Skeletal muscle tissue (tissue), 4 donors: ENCODE data around the gene TMTC2. TPM values are rescaled to one million over a fixed set of nuclear protein-coding genes. Genes with fewer than 3 reads are reported as not detected.

ENCODE experiments used
- H3K27ac ChIP-seq: one replicate; pipeline ENCODE4 v1.7.0; 2013; ENCODE audit warnings: mild to moderate bottlenecking, low read depth, low read length, inconsistent platforms
- H3K27me3 ChIP-seq, 3 donors: one replicate each; pipeline ENCODE4 v1.7.0; 2013; ENCODE audit warnings: low read length in 3 of 3; ENCODE audit not compliant: control insufficient read depth in 3 of 3, insufficient read depth in 3 of 3
- H3K36me3 ChIP-seq, 3 donors: one replicate each; pipeline ENCODE4 v1.7.0; 2013; ENCODE audit warnings: low read length in 3 of 3; ENCODE audit not compliant: control insufficient read depth in 3 of 3, insufficient read depth in 3 of 3
- H3K4me1 ChIP-seq, 3 donors: one replicate each; pipeline ENCODE4 v1.7.0; 2013; ENCODE audit warnings: low read length in 3 of 3, mild to moderate bottlenecking in 3 of 3; ENCODE audit not compliant: control insufficient read depth in 3 of 3, insufficient read depth in 3 of 3
- H3K4me3 ChIP-seq, 3 donors: one replicate each; pipeline ENCODE4 v1.7.0; 2013; ENCODE audit warnings: low read length in 3 of 3
- H3K9ac ChIP-seq, 3 donors: one replicate each; pipeline ENCODE4 v1.7.0; 2013; ENCODE audit warnings: low read length in 3 of 3, mild to moderate bottlenecking in 3 of 3, moderate library complexity in 2 of 3, low read depth in 1 of 3
- H3K9me3 ChIP-seq, 3 donors: one replicate each; pipeline ENCODE4 v1.7.0; 2013; ENCODE audit warnings: low read length in 3 of 3; ENCODE audit not compliant: control insufficient read depth in 3 of 3
- total RNA-seq: library from RNA; depleted of rRNA; stranded (reverse); fragments of >200 nt; gene quantifications from one replicate; pipeline ENCODE4 v1.2.3, GENCODE V29; 2014
- donor health status: Osteomylitis.

The TMTC2 gene
- total RNA-seq, 1 donor from 2014 or later = 15.7 TPM

- H3K4me3 ChIP-seq = no peak overlapping the region
- no peak overlapping the region for H3K27ac ChIP-seq
- H3K4me1 ChIP-seq = no peaks in the 10 kb centered on the region
- H3K27me3 ChIP-seq = no peaks in the 10 kb centered on the region
- H3K9ac ChIP-seq = no peak overlapping the region
- no peaks in the 10 kb centered on the region for H3K36me3 ChIP-seq
- H3K9me3 ChIP-seq = no peaks in the 10 kb centered on the region
These were observed 244.8 kb downstream of the TMTC2 start for GRCh38 chr12:82931349-82932116.

- no peak overlapping the region for H3K9ac ChIP-seq
- H3K27me3 ChIP-seq = no peaks in the 10 kb centered on the region
- H3K4me1 ChIP-seq = no peaks in the 10 kb centered on the region
- no peaks in the 10 kb centered on the region for H3K9me3 ChIP-seq
- H3K36me3 ChIP-seq = no peaks in the 10 kb centered on the region
- H3K27ac ChIP-seq = no peak overlapping the region
- H3K4me3 ChIP-seq = no peak overlapping the region
These were observed 250.4 kb downstream of the TMTC2 start for GRCh38 chr12:82937151-82937550.

- no peaks in the 10 kb centered on the region for H3K36me3 ChIP-seq
These were observed 255.8 kb downstream of the TMTC2 start for GRCh38 chr12:82942521-82942920.

GRCh38 chr12:82942991-82943401 is 256.3 kb downstream of the TMTC2 start:
- Histone ChIP-seq H3K9me3 (no peaks in the 10 kb centered on the region), H3K27ac (no peak overlapping the region), H3K9ac (no peak overlapping the region), H3K27me3 (no peaks in the 10 kb centered on the region), H3K36me3 (no peaks in the 10 kb centered on the region), H3K4me1 (no peaks in the 10 kb centered on the region), H3K4me3 (no peak overlapping the region)

More at GRCh38 chr12:82942521-82942920, 255.8 kb downstream of the TMTC2 start:
- Histone ChIP-seq H3K4me1 (no peaks in the 10 kb centered on the region), H3K27me3 (no peaks in the 10 kb centered on the region), H3K27ac (no peak overlapping the region), H3K4me3 (no peak overlapping the region), H3K9ac (no peak overlapping the region), H3K9me3 (no peaks in the 10 kb centered on the region)

- Histone ChIP-seq H3K36me3 (no peaks in the 10 kb centered on the region), H3K4me3 (no peak overlapping the region), H3K27me3 (no peaks in the 10 kb centered on the region), H3K9ac (no peak overlapping the region), H3K4me1 (no peaks in the 10 kb centered on the region), H3K27ac (no peak overlapping the region), H3K9me3 (no peaks in the 10 kb centered on the region)
These were observed 261.8 kb downstream of the TMTC2 start for GRCh38 chr12:82948491-82948890.

- no peaks in the 10 kb centered on the region for H3K4me1 ChIP-seq
- H3K4me3 ChIP-seq = no peak overlapping the region
- H3K9ac ChIP-seq = no peak overlapping the region
- H3K36me3 ChIP-seq = no peaks in the 10 kb centered on the region
- no peaks in the 10 kb centered on the region for H3K27me3 ChIP-seq
- no peak overlapping the region for H3K27ac ChIP-seq
- no peaks in the 10 kb centered on the region for H3K9me3 ChIP-seq
These were observed 263.6 kb downstream of the TMTC2 start for GRCh38 chr12:82950356-82950755.

GRCh38 chr12:82952946-82953345 is 266.2 kb downstream of the TMTC2 start:
- H3K9ac ChIP-seq = no peak overlapping the region
- no peak overlapping the region for H3K27ac ChIP-seq
- no peaks in the 10 kb centered on the region for H3K9me3 ChIP-seq
- H3K4me1 ChIP-seq = no peaks in the 10 kb centered on the region
- H3K27me3 ChIP-seq = no peaks in the 10 kb centered on the region
- H3K4me3 ChIP-seq = no peak overlapping the region
- no peaks in the 10 kb centered on the region for H3K36me3 ChIP-seq

GRCh38 chr12:82953397-82953796 is 266.7 kb downstream of the TMTC2 start:
- no peak overlapping the region for H3K9ac ChIP-seq
- no peaks in the 10 kb centered on the region for H3K4me1 ChIP-seq
- H3K4me3 ChIP-seq = no peak overlapping the region
- H3K27ac ChIP-seq = no peak overlapping the region
- no peaks in the 10 kb centered on the region for H3K27me3 ChIP-seq
- no peaks in the 10 kb centered on the region for H3K36me3 ChIP-seq
- H3K9me3 ChIP-seq = no peaks in the 10 kb centered on the region

GRCh38 chr12:82954064-82954463 is 267.4 kb downstream of the TMTC2 start:
- Histone ChIP-seq H3K27ac (no peak overlapping the region), H3K4me3 (no peak overlapping the region), H3K27me3 (no peaks in the 10 kb centered on the region)

GRCh38 chr12:82954572-82954971 is 267.9 kb downstream of the TMTC2 start:
- H3K9ac ChIP-seq = no peak overlapping the region

More at GRCh38 chr12:82954064-82954463, 267.4 kb downstream of the TMTC2 start:
- no peaks in the 10 kb centered on the region for H3K9me3 ChIP-seq
- H3K4me1 ChIP-seq = no peaks in the 10 kb centered on the region
- no peak overlapping the region for H3K9ac ChIP-seq
- H3K36me3 ChIP-seq = no peaks in the 10 kb centered on the region

More at GRCh38 chr12:82954572-82954971, 267.9 kb downstream of the TMTC2 start:
- H3K27me3 ChIP-seq = no peaks in the 10 kb centered on the region
- no peak overlapping the region for H3K27ac ChIP-seq
- no peak overlapping the region for H3K4me3 ChIP-seq
- H3K36me3 ChIP-seq = no peaks in the 10 kb centered on the region
- H3K9me3 ChIP-seq = no peaks in the 10 kb centered on the region
- H3K4me1 ChIP-seq = no peaks in the 10 kb centered on the region
